Heart left ventricle (tissue), 16 donors: ENCODE measurements around the gene ALK. TPM values are rescaled to one million over a fixed set of nuclear protein-coding genes. Genes with fewer than 3 reads are reported as not detected.

Experiments
- ATAC-seq, 4 donors: fragments of 200-7000 bp; cut with Tn5 transposase; one replicate each; pipeline ENCODE4 v1.9.1; 2020 to 2022; ENCODE audit warnings: moderate library complexity in 4 of 4, mild to moderate bottlenecking in 3 of 4, moderate number of reproducible peaks in 1 of 4
- DNase-seq, 5 donors: peaks; one replicate each; pipeline ENCODE4 v3.0.0-alpha.2; 2020
- H3K27ac ChIP-seq, 12 donors: fragments of 200-600 bp; sonication (generic) in 4 of 12; one replicate each; pipeline versions ENCODE4 v1.5.0 to v1.8.0; 2016 to 2022; ENCODE audit warnings: mild to moderate bottlenecking in 2 of 12
- H3K27me3 ChIP-seq, 9 donors: fragments of 200-600 bp; sonication (generic) in 2 of 9; one replicate each; pipeline versions ENCODE4 v1.5.1 to v1.8.0; 2016 to 2022; ENCODE audit warnings: mild to moderate bottlenecking in 3 of 9
- H3K36me3 ChIP-seq, 9 donors: fragments of 200-600 bp; sonication (generic) in 2 of 9; one replicate each; pipeline versions ENCODE4 v1.5.0 to v1.8.0; 2018 to 2022; ENCODE audit warnings: mild to moderate bottlenecking in 2 of 9
- H3K4me1 ChIP-seq, 12 donors: fragments of 200-600 bp; sonication (generic) in 4 of 12; one replicate each; pipeline versions ENCODE4 v1.5.0 to v1.8.0; 2016 to 2022; ENCODE audit warnings: mild to moderate bottlenecking in 3 of 12
- H3K4me3 ChIP-seq, 12 donors: fragments of 200-600 bp; sonication (generic) in 4 of 12; one replicate each; pipeline versions ENCODE4 v1.5.0 to v1.8.0; 2017 to 2022; ENCODE audit warnings: mild to moderate bottlenecking in 9 of 12, moderate library complexity in 4 of 12
- H3K9me3 ChIP-seq, 12 donors: fragments of 200-600 bp; sonication (generic) in 4 of 12; one replicate each; pipeline versions ENCODE4 v1.5.0 to v1.8.0; 2016 to 2022; ENCODE audit warnings: mild to moderate bottlenecking in 1 of 12
- POLR2A ChIP-seq, 2 donors: fragments of 450-650 bp; IDR thresholded peaks; one replicate each; pipeline ENCODE4 v1.6.1; 2017; ENCODE audit warnings: antibody characterized with exemption in 2 of 2, mild to moderate bottlenecking in 2 of 2, moderate library complexity in 2 of 2
- WGBS, 4 donors: extraction: QIAGEN DNeasy Blood & Tissue Kit in 2 of 4; methylation state at CpG; one replicate each; pipeline versions ENCODE4 v1.1.5 to v1.1.7; 2013 to 2018; 5-methylcytosine and 5-hydroxymethylcytosine counted together
- intact Hi-C, 10 donors: fragments of 100-400 bp; cut with DNase I; formaldehyde crosslinking; loops; one replicate each; pipeline versions ENCODE4 v1.11.1 to v1.14.2; 2022
- polyA plus RNA-seq, 2 donors: library from polyadenylated mRNA; stranded (reverse); fragments of 200-250 nt; gene quantifications; one replicate each; pipeline ENCODE4 v1.2.3, GENCODE V29; 2013
- total RNA-seq, 9 donors: library from RNA; depleted of rRNA in 2 of 9; stranded (reverse); fragments of >200 nt in 2 of 9; fragmentation: NEBNext Ultra II Directional in 3 of 9; extraction: Animal tissue kit (Norgen Biotek cat#: 25700) in 3 of 9; gene quantifications; one replicate each; pipeline versions ENCODE4 v1.1.0 to v1.2.4, GENCODE V29; 2016 to 2023
- TF ChIP-seq, protein P1 (sequence below), 12 donors: fragments of 200-600 bp; sonication (generic) in 4 of 12; IDR thresholded peaks; one replicate each; pipeline versions ENCODE4 v1.5.0 to v1.8.0; 2018 to 2022; ENCODE audit warnings: antibody characterized with exemption in 12 of 12, mild to moderate bottlenecking in 5 of 12
- donor health status: ischemic (EF 13 %, LVEDD 7.1; RV severe dilation, severe dysfunction).
- donor health status: healthy with polysubstance abuse.
- donor health status: DM: no; HTN: yes; CAD: no.
- donor health status: DM: no; HTN: no; CAD: no.
- donor health status: ischemic (EF 25% LVEDD 6.9; RV normal size, moderate dysfunction).
- donor health status: ischemic (EF 25% LVEDD 5.7; RV mildly dilated, moderate dysfunction).
- donor health status: healthy.
- donor health status: DM: yes; HTN: yes; CAD: no.
- donor health status: ischemic (EF 35%, LVEDD 5.7; RV mildly dilated, moderate dysfunction).
- donor health status: nonischemic (EF 11% LVEDD 7.7; RV severe dilation, severe dysfunction).
- donor health status: DM: yes; HTN: yes; CAD: no.
- donor health status: PGD.
- donor health status: ischemic (EF 29% LVEDD 5.4; RV normal size, mild dysfunction).
- donor health status: nonischemic (EF 23%, LVEDD 6.1; RV moderate dilation, normal function).

ALK gene
- total and polyA plus RNA-seq, 11 donors, result 0.05 to 0.50 (median 0.13) TPM; not detected in 5

DNA sequence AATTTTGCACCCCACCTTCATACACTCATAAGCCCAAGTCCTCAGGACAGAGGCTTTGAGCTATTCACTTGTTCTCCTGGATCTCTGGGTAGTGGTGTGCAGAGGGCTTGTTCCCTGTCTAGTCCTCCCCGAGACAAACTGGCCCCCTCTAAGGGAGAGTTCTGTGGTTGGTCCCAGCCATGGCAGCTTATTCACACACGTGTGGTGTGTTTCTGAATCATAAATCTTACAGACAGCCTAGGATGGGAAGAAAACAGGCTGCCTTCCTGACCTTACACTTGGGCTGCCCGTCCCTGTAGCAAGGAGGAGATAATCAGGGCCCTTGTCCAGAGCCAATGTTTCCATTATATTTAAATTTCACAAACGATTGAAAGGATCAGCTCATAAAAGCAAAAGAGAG lies 551.2 kb downstream of the ALK start:
- 69 to 73% (median 71%) methylated on average over 4 of the region's 4 CpGs for WGBS, 4 donors
- H3K27ac ChIP-seq, result no peak overlapping the region
- H3K9me3 ChIP-seq, result no peaks in the 10 kb centered on the region
- intact Hi-C loops, result no loop called here
- DNase-seq, result no peak
- H3K36me3 ChIP-seq, result no peaks in the 10 kb centered on the region
- H3K4me1 ChIP-seq, result no peaks in the 10 kb centered on the region
- no peak overlapping the region for H3K4me3 ChIP-seq
- no peak for ATAC-seq
- peaks cover 0 to 5% (median 0%) of the 10 kb centered on the region in 9 donors for H3K27me3 ChIP-seq
- TF ChIP-seq POLR2A (IDR thresholded peaks at IDR 0.05), result no peak
- TF ChIP-seq, protein P1, sequence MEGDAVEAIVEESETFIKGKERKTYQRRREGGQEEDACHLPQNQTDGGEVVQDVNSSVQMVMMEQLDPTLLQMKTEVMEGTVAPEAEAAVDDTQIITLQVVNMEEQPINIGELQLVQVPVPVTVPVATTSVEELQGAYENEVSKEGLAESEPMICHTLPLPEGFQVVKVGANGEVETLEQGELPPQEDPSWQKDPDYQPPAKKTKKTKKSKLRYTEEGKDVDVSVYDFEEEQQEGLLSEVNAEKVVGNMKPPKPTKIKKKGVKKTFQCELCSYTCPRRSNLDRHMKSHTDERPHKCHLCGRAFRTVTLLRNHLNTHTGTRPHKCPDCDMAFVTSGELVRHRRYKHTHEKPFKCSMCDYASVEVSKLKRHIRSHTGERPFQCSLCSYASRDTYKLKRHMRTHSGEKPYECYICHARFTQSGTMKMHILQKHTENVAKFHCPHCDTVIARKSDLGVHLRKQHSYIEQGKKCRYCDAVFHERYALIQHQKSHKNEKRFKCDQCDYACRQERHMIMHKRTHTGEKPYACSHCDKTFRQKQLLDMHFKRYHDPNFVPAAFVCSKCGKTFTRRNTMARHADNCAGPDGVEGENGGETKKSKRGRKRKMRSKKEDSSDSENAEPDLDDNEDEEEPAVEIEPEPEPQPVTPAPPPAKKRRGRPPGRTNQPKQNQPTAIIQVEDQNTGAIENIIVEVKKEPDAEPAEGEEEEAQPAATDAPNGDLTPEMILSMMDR (IDR thresholded peaks at IDR 0.05), result no peak

DNA sequence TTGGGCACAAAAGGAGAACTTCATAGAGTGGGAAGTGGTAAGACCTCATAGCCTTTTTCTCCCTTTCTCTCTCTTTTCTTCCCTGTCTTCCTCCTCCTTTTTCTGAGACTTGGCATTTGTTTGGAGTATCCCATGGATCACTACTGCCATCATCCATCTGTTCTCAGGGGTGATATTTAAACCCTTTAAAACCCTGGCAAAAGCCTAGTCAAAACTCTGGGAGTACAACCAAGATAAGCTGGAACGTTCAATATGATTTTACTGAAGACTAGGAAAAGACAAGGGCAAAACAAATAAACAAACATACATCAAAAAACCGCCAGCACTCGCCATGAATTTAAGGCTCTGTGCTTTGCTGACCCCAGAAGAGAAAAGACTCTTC lies 552.7 kb downstream of the ALK start:
- no peak overlapping the region for H3K27ac ChIP-seq
- no peak for DNase-seq
- TF ChIP-seq, protein P1 (IDR thresholded peaks at IDR 0.05), result no peak
- no peak for TF ChIP-seq POLR2A (IDR thresholded peaks at IDR 0.05)
- H3K4me1 ChIP-seq, result no peaks in the 10 kb centered on the region
- peaks cover 0 to 10% (median 0%) of the 10 kb centered on the region in 9 donors for H3K27me3 ChIP-seq
- H3K36me3 ChIP-seq, result no peaks in the 10 kb centered on the region
- no peak for ATAC-seq
- 68 to 81% (median 75%) methylated on average over 3 of the region's 3 CpGs for WGBS, 4 donors
- no peak overlapping the region for H3K4me3 ChIP-seq
- intact Hi-C loops, result no loop called here
- no peaks in the 10 kb centered on the region for H3K9me3 ChIP-seq

DNA sequence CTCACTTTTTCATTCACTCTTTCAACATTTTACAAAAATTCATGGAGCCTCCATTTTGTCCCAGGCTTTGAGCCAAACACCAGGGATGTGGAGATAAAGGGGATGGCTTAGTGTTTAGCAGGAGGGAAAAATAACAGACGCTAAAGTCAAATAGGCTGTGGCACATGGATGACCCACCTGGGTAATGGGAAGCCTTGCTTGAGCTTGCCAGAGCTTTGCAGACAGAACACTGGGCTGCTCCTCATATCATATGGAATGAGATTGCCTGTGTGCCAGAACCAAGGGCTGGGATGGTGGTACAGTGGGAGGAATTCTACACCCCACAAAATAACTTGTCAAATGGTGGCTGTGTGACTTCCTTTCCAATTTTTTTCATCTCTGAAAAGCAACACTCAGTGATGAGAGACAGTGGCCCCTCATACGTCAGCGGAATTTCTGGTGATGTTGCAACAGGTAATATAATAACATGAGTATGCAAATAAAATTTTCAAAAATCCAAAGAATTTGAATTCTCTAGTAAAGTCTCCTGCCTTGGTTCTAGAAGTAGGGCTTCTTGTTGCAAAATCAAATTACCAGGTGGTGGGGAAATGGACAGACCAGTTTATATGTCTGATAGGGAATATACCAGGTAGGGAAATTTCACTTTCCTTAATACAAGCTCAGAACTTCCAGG lies 553.3 kb downstream of the ALK start:
- TF ChIP-seq, protein P1 (IDR thresholded peaks at IDR 0.05), result no peak
- TF ChIP-seq POLR2A (IDR thresholded peaks at IDR 0.05), result no peak
- H3K36me3 ChIP-seq, result no peaks in the 10 kb centered on the region
- ATAC-seq (no peak), DNase-seq (no peak)
- H3K9me3 ChIP-seq, result no peaks in the 10 kb centered on the region
- intact Hi-C loops, result no loop called here
- H3K4me1 ChIP-seq, result no peaks in the 10 kb centered on the region
- H3K27ac ChIP-seq, result no peak overlapping the region
- 69 to 77% (median 72%) methylated on average over 3 of the region's 3 CpGs for WGBS, 4 donors
- H3K4me3 ChIP-seq, result no peak overlapping the region
- peaks cover 0 to 15% (median 0%) of the 10 kb centered on the region in 9 donors for H3K27me3 ChIP-seq

DNA sequence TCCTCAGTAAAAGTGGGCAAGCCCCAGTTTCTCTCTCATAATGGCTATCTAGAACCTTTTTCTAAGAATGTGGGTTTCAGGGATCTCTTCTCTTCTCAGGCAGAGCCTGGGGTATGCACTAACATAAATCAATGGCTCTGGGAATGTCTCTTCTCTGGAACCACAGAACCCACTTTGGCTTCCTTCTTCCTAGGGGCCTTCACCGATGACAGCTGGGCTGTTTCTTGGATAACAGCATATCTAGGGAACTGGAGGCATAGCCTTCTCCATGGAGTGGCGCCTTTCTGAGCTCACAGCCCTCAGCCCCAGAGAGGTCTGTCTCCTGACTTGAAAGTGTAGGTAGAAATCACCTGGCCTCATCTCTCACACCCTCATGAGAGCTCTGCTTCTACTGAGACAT lies 558.3 kb downstream of the ALK start:
- Histone ChIP-seq H3K36me3 (no peaks in the 10 kb centered on the region), H3K4me3 (no peak overlapping the region), H3K9me3 (no peaks in the 10 kb centered on the region), H3K4me1 (no peaks in the 10 kb centered on the region), H3K27ac (no peak overlapping the region), H3K27me3 (peaks cover 0 to 10% (median 0%) of the 10 kb centered on the region in 9 donors)
- ATAC-seq, result no peak
- no peak for TF ChIP-seq POLR2A (IDR thresholded peaks at IDR 0.05)
- TF ChIP-seq, protein P1 (IDR thresholded peaks at IDR 0.05), result no peak
- intact Hi-C loops, result no loop called here
- DNase-seq, result no peak
- 79 to 85% (median 82%) methylated on average over 1 to 2 of the region's 2 CpGs for WGBS, 4 donors
